Dermis microvascular lymphatic vessel endothelial cell (primary cell): ENCODE results near the gene VSIR. TPM values are rescaled to one million over a fixed set of nuclear protein-coding genes. Genes with fewer than 3 reads are reported as not detected.

Source experiments
- total RNA-seq: library from RNA; depleted of rRNA; stranded (reverse); fragments of >200 nt; gene quantifications from 2 replicates; pipeline ENCODE4 v1.2.1, GENCODE V29; 2014

The VSIR gene
- total RNA-seq, 1 donor from 2014 or later = 12.2 TPM

Other genes with a start within 250 kb of the VSIR start
- gene C10orf105, start 53.7 kb downstream of the VSIR start, total RNA-seq = under 0.01 TPM in 1 of 2 replicates, not detected in the other
- gene PSAP, start 77.7 kb upstream of the VSIR start, total RNA-seq = 416 and 874 TPM in 2 replicates
- gene CHST3, start 190.9 kb upstream of the VSIR start, total RNA-seq = 4.6 and 6.2 TPM in 2 replicates